H9 (cell line): ENCODE results near the gene ECSCR. TPM values are rescaled to one million over a fixed set of nuclear protein-coding genes. Genes with fewer than 3 reads are reported as not detected.

Source experiments
- DNase-seq: peaks from one replicate; pipeline ENCODE4 v3.0.0-alpha.2; 2017
- H2AFZ ChIP-seq: one replicate; pipeline ENCODE4 v1.6.1; 2013; ENCODE audit warnings: mild to moderate bottlenecking, low read length, control low read depth, moderate library complexity
- H2AK5ac ChIP-seq: 2 replicates; pipeline ENCODE4 v1.6.1; 2013; ENCODE audit warnings: low read length, control low read depth, mixed read lengths; ENCODE audit not compliant: insufficient read length
- H2BK120ac ChIP-seq: one replicate; pipeline ENCODE4 v1.6.1; 2013; ENCODE audit warnings: low read depth, mild to moderate bottlenecking, low read length, control low read depth, inconsistent platforms; ENCODE audit not compliant: poor library complexity, severe bottlenecking
- H2BK12ac ChIP-seq: 2 replicates; pipeline ENCODE4 v1.6.1; 2013; ENCODE audit warnings: low read length, control low read depth, mixed read lengths, low read depth; ENCODE audit not compliant: insufficient read length
- H2BK15ac ChIP-seq: 2 replicates; pipeline ENCODE4 v1.6.1; 2013; ENCODE audit warnings: low read depth, low read length, control low read depth
- H2BK20ac ChIP-seq: one replicate; pipeline ENCODE4 v1.6.1; 2013; ENCODE audit warnings: low read depth, mild to moderate bottlenecking, low read length, control low read depth, inconsistent platforms; ENCODE audit not compliant: poor library complexity, severe bottlenecking
- H2BK5ac ChIP-seq: 2 replicates; pipeline ENCODE4 v1.6.1; 2013; ENCODE audit warnings: low read length, control low read depth, mixed read lengths; ENCODE audit not compliant: insufficient read length
- H3K14ac ChIP-seq: 2 replicates; pipeline ENCODE4 v1.6.1; 2013; ENCODE audit warnings: low read length, control low read depth; ENCODE audit not compliant: insufficient read depth
- H3K18ac ChIP-seq: 2 replicates; pipeline ENCODE4 v1.6.1; 2013; ENCODE audit warnings: low read depth, mild to moderate bottlenecking, mixed read lengths, low read length, control low read depth; ENCODE audit not compliant: insufficient read length
- H3K23ac ChIP-seq: 2 replicates; pipeline ENCODE4 v1.6.1; 2013; ENCODE audit warnings: low read length, control low read depth, mixed read lengths, low read depth; ENCODE audit not compliant: insufficient read length
- H3K23me2 ChIP-seq: 2 replicates; pipeline ENCODE4 v1.6.1; 2013; ENCODE audit warnings: low read depth, mild to moderate bottlenecking, mixed read lengths, low read length, control low read depth; ENCODE audit not compliant: insufficient read length, poor library complexity, severe bottlenecking
- H3K27ac ChIP-seq: 2 replicates; pipeline ENCODE4 v1.5.1; 2013; ENCODE audit warnings: low read length, control low read depth, mixed read lengths, low read depth; ENCODE audit not compliant: insufficient read length
- H3K27me3 ChIP-seq: 2 replicates; pipeline ENCODE4 v1.6.1; 2013; ENCODE audit warnings: low read length, control low read depth, inconsistent platforms; ENCODE audit not compliant: insufficient read depth
- H3K4ac ChIP-seq: 2 replicates; pipeline ENCODE4 v1.6.1; 2013; ENCODE audit warnings: low read depth, mild to moderate bottlenecking, control low read depth, inconsistent platforms, low read length, moderate library complexity
- H3K4me1 ChIP-seq: 2 replicates; pipeline ENCODE4 v1.6.1; 2013; ENCODE audit warnings: low read length, control low read depth, inconsistent platforms; ENCODE audit not compliant: insufficient read depth
- H3K4me2 ChIP-seq: 2 replicates; pipeline ENCODE4 v1.6.1; 2013; ENCODE audit warnings: low read length, control low read depth, mixed read lengths; ENCODE audit not compliant: insufficient read length, insufficient read depth
- H3K56ac ChIP-seq: 2 replicates; pipeline ENCODE4 v1.6.1; 2013; ENCODE audit warnings: low read depth, mild to moderate bottlenecking, mixed read lengths, low read length, control low read depth; ENCODE audit not compliant: insufficient read length
- H3K79me1 ChIP-seq: 2 replicates; pipeline ENCODE4 v1.6.1; 2013; ENCODE audit warnings: low read depth, mild to moderate bottlenecking, moderate library complexity, low read length, control low read depth, inconsistent platforms; ENCODE audit not compliant: insufficient read depth, poor library complexity, severe bottlenecking
- H3K79me2 ChIP-seq: 2 replicates; pipeline ENCODE4 v1.6.1; 2013; ENCODE audit warnings: low read length, control low read depth, inconsistent platforms; ENCODE audit not compliant: insufficient read depth
- H3K9ac ChIP-seq: 2 replicates; pipeline ENCODE4 v1.6.1; 2013; ENCODE audit warnings: low read length, control low read depth, mixed read lengths; ENCODE audit not compliant: insufficient read length; ENCODE audit errors: extremely low read depth
- H3K9me3 ChIP-seq: one replicate; pipeline ENCODE4 v1.6.1; 2013; ENCODE audit warnings: low read depth, low read length, inconsistent platforms; ENCODE audit not compliant: control insufficient read depth
- H3T11ph ChIP-seq: one replicate; pipeline ENCODE4 v1.6.1; 2013; ENCODE audit warnings: mild to moderate bottlenecking, low read length, control low read depth, inconsistent platforms
- H4K20me1 ChIP-seq: one replicate; pipeline ENCODE4 v1.6.1; 2013; ENCODE audit not compliant: control insufficient read depth, insufficient read length, insufficient read depth
- H4K5ac ChIP-seq: 2 replicates; pipeline ENCODE4 v1.6.1; 2013; ENCODE audit warnings: low read depth, mild to moderate bottlenecking, mixed read lengths, low read length, control low read depth; ENCODE audit not compliant: insufficient read length
- H4K8ac ChIP-seq: replicated peaks from 2 replicates; pipeline ENCODE4 v1.6.1; 2013; ENCODE audit warnings: low read length, control low read depth, mixed read lengths, low read depth; ENCODE audit not compliant: insufficient read length
- H4K91ac ChIP-seq: 2 replicates; pipeline ENCODE4 v1.6.1; 2013; ENCODE audit warnings: low read depth, mild to moderate bottlenecking, moderate library complexity, mixed read lengths, low read length, control low read depth; ENCODE audit not compliant: insufficient read length
- H3K27ac Mint-ChIP-seq, 3 experiments: 2 replicates in 2 of 3; 3 replicates in 1 of 3; pipeline ENCODE4 v1.8.0; 2020 to 2021; ENCODE audit warnings: mixed read lengths in 3 of 3, mild to moderate bottlenecking in 1 of 3, moderate library complexity in 1 of 3
- H3K27me3 Mint-ChIP-seq: 2 replicates; pipeline ENCODE4 v1.8.0; 2021; ENCODE audit warnings: low read depth, mild to moderate bottlenecking, moderate library complexity, mixed read lengths
- H3K36me3 Mint-ChIP-seq, 3 experiments: 2 replicates in 2 of 3; 3 replicates in 1 of 3; pipeline ENCODE4 v1.8.0; 2020 to 2021; ENCODE audit warnings: low read depth in 3 of 3, mixed read lengths in 3 of 3; ENCODE audit not compliant: insufficient read depth in 1 of 3
- H3K4me1 Mint-ChIP-seq, 2 experiments: 2 replicates each; pipeline ENCODE4 v1.8.0; 2020; ENCODE audit warnings: mixed read lengths in 2 of 2
- H3K4me3 Mint-ChIP-seq, 2 experiments: 2 replicates in 1 of 2; 3 replicates in 1 of 2; pipeline ENCODE4 v1.8.0; 2020 to 2021; ENCODE audit warnings: mild to moderate bottlenecking in 2 of 2, mixed read lengths in 2 of 2, moderate library complexity in 1 of 2
- H3K9me3 Mint-ChIP-seq, 2 experiments: 2 replicates in 1 of 2; 3 replicates in 1 of 2; pipeline ENCODE4 v1.8.0; 2020; ENCODE audit warnings: mild to moderate bottlenecking in 2 of 2, mixed read lengths in 2 of 2, moderate library complexity in 1 of 2
- CTCF ChIP-seq: fragments of 200-600 bp; sonication (generic); conservative IDR thresholded peaks from 3 replicates; pipeline ENCODE4 v1.8.0; 2021; ENCODE audit warnings: antibody characterized with exemption, mild to moderate bottlenecking
- WGBS: extraction: QIAGEN DNeasy Blood & Tissue Kit; methylation state at CpG from one replicate; pipeline ENCODE4 v1.1.7; 2013; ENCODE audit warnings: missing lambda C conversion rate, low lambda C conversion rate, mixed read lengths; ENCODE audit not compliant: insufficient read length; ENCODE audit errors: extremely low coverage; 5-methylcytosine and 5-hydroxymethylcytosine counted together
- total RNA-seq: library from RNA; stranded (reverse); gene quantifications from 2 replicates; pipeline ENCODE4 v1.2.1, GENCODE V29; 2021

Gene ECSCR
- total RNA-seq, 1 experiment from 2014 or later, result 1.6 TPM

GRCh38 chr5:139408191-139408590, 54.4 kb downstream of the ECSCR start:
- H3K18ac ChIP-seq, result no peak overlapping the region
- no peak overlapping the region for H3K27ac ChIP-seq
- H3K79me2 ChIP-seq, result no peaks in the 10 kb centered on the region
- no peak for DNase-seq
- peaks cover 0 to 5% (median 3%) of the 10 kb centered on the region in 3 experiments; a peak in 2 of 7 replicates for H3K36me3 Mint-ChIP-seq
- no peak overlapping the region for H3K56ac ChIP-seq
- H2BK5ac ChIP-seq, result no peak overlapping the region
- TF ChIP-seq CTCF, result no peak
- no peaks in the 10 kb centered on the region for H4K20me1 ChIP-seq
- no peak overlapping the region for H3K23ac ChIP-seq
- no CpG with 5 or more reads among the region's 7 CpGs for WGBS
- no peak overlapping the region for H3K4ac ChIP-seq
- no peak overlapping the region for H3K27ac Mint-ChIP-seq
- no peak overlapping the region for H3K4me3 Mint-ChIP-seq
- peaks cover 2% of the 10 kb centered on the region; the same call in 1 of the 2 replicates for H3K27me3 Mint-ChIP-seq
- no peak overlapping the region for H2BK15ac ChIP-seq
- no peak overlapping the region for H2AK5ac ChIP-seq
- H3K9me3 ChIP-seq, result no peaks in the 10 kb centered on the region
- H3K27me3 ChIP-seq, result no peaks in the 10 kb centered on the region
- no peak overlapping the region for H3K9ac ChIP-seq
- H3K14ac ChIP-seq, result no peak overlapping the region
- H4K5ac ChIP-seq, result no peak overlapping the region
- peaks cover 13% of the 10 kb centered on the region in 2 experiments for H3K4me1 Mint-ChIP-seq
- no peak overlapping the region for H4K8ac ChIP-seq
- H3K23me2 ChIP-seq, result no peaks in the 10 kb centered on the region
- H2BK120ac ChIP-seq, result no peak overlapping the region
- H3K4me2 ChIP-seq, result no peak overlapping the region
- no peak overlapping the region for H2AFZ ChIP-seq
- H2BK20ac ChIP-seq, result no peak overlapping the region
- H2BK12ac ChIP-seq, result no peak overlapping the region
- no peaks in the 10 kb centered on the region for H3K79me1 ChIP-seq
- H3K9me3 Mint-ChIP-seq, result no peaks in the 10 kb centered on the region
- no peak overlapping the region for H4K91ac ChIP-seq
- no peak overlapping the region for H3T11ph ChIP-seq
- peaks cover 2% of the 10 kb centered on the region; the same call in 1 of the 2 replicates for H3K4me1 ChIP-seq
